Mesothelial cell of epicardium (in vitro differentiated cells): ENCODE data around the gene FGGY. TPM values are rescaled to one million over a fixed set of nuclear protein-coding genes. Genes with fewer than 3 reads are reported as not detected.
"Not testable (repeated sequence)": the region's sequence is repeated elsewhere in the genome, so short reads cannot be mapped to it uniquely, and the experiment has no call there.

Source experiments
- DNase-seq, 2 experiments: peaks; one replicate each; pipeline ENCODE4 v3.0.0; 2021; ENCODE audit warnings: low spot score in 2 of 2; ENCODE audit not compliant: unreplicated experiment in 2 of 2
- H3K27ac Mint-ChIP-seq: 2 replicates; pipeline ENCODE4 v1.8.0; 2021; ENCODE audit warnings: mixed read lengths
- H3K27me3 Mint-ChIP-seq: 2 replicates; pipeline ENCODE4 v1.8.0; 2021; ENCODE audit warnings: low read depth, mixed read lengths
- H3K36me3 Mint-ChIP-seq: 2 replicates; pipeline ENCODE4 v1.8.0; 2021; ENCODE audit warnings: mixed read lengths
- H3K4me1 Mint-ChIP-seq: 2 replicates; pipeline ENCODE4 v1.8.0; 2021; ENCODE audit warnings: mixed read lengths
- H3K4me3 Mint-ChIP-seq: 2 replicates; pipeline ENCODE4 v1.8.0; 2021; ENCODE audit warnings: mild to moderate bottlenecking, moderate library complexity, mixed read lengths
- H3K9me3 Mint-ChIP-seq: 2 replicates; pipeline ENCODE4 v1.8.0; 2021; ENCODE audit warnings: mixed read lengths
- CTCF ChIP-seq: fragments of 200-600 bp; sonication (generic); IDR thresholded peaks from one replicate; pipeline ENCODE4 v1.5.0; 2021; ENCODE audit warnings: antibody characterized with exemption; ENCODE audit not compliant: unreplicated experiment
- total RNA-seq: library from RNA; stranded (reverse); gene quantifications from 3 replicates; pipeline ENCODE4 v1.2.1, GENCODE V29; 2021

The FGGY gene
- total RNA-seq, 1 donor from 2014 or later = 21.8 TPM

- no peak for TF ChIP-seq CTCF
- H3K4me1 Mint-ChIP-seq = peaks cover 50% of the 10 kb centered on the region
- H3K4me3 Mint-ChIP-seq = no peak overlapping the region
- DNase-seq = no peak
- H3K36me3 Mint-ChIP-seq = peaks cover 13% of the 10 kb centered on the region
- no peaks in the 10 kb centered on the region for H3K27me3 Mint-ChIP-seq
- peaks cover 4% of the 10 kb centered on the region for H3K9me3 Mint-ChIP-seq
- peak overlapping the region; percentile 35 for H3K27ac Mint-ChIP-seq
Observed at GRCh38 chr1:59706303-59706599, 409.4 kb downstream of the FGGY start.

GRCh38 chr1:59707178-59707791 is 410.4 kb downstream of the FGGY start:
- H3K9me3 Mint-ChIP-seq = peaks cover 9% of the 10 kb centered on the region
- H3K4me3 Mint-ChIP-seq = no peak overlapping the region
- H3K27me3 Mint-ChIP-seq = no peaks in the 10 kb centered on the region
- DNase-seq = no peak
- H3K36me3 Mint-ChIP-seq = peaks cover 18% of the 10 kb centered on the region
- no peak for TF ChIP-seq CTCF
- H3K4me1 Mint-ChIP-seq = peaks cover 44% of the 10 kb centered on the region
- peak overlapping the region; percentile 79 for H3K27ac Mint-ChIP-seq

GRCh38 chr1:59709333-59709732 is 412.4 kb downstream of the FGGY start:
- H3K36me3 Mint-ChIP-seq = peaks cover 18% of the 10 kb centered on the region
- H3K4me3 Mint-ChIP-seq = no peak overlapping the region
- DNase-seq = no peak
- peaks cover 9% of the 10 kb centered on the region for H3K9me3 Mint-ChIP-seq
- TF ChIP-seq CTCF = no peak
- H3K27ac Mint-ChIP-seq = peak overlapping the region; percentile 63
- no peaks in the 10 kb centered on the region for H3K27me3 Mint-ChIP-seq
- peaks cover 31% of the 10 kb centered on the region for H3K4me1 Mint-ChIP-seq

- H3K4me3 Mint-ChIP-seq, DNase-seq, H3K9me3 Mint-ChIP-seq, H3K27me3 Mint-ChIP-seq, H3K27ac Mint-ChIP-seq: not testable (repeated sequence)
- Mint-ChIP-seq H3K4me1 (peaks cover 22% of the 10 kb centered on the region), H3K36me3 (peaks cover 18% of the 10 kb centered on the region)
Observed at GRCh38 chr1:59710920-59711319, 414.0 kb downstream of the FGGY start.

- no peak for TF ChIP-seq CTCF
- Mint-ChIP-seq H3K27ac (no peak overlapping the region), H3K27me3 (no peaks in the 10 kb centered on the region), H3K4me3 (no peak overlapping the region), H3K36me3 (peaks cover 14% of the 10 kb centered on the region), H3K4me1 (peaks cover 6% of the 10 kb centered on the region), H3K9me3 (peaks cover 9% of the 10 kb centered on the region)
- DNase-seq = no peak
Observed at GRCh38 chr1:59714219-59714618, 417.3 kb downstream of the FGGY start.

GRCh38 chr1:59714966-59715365 is 418.1 kb downstream of the FGGY start:
- Mint-ChIP-seq H3K36me3 (peaks cover 12% of the 10 kb centered on the region), H3K4me1 (peaks cover 8% of the 10 kb centered on the region), H3K9me3 (peaks cover 9% of the 10 kb centered on the region), H3K4me3 (no peak overlapping the region), H3K27ac (no peak overlapping the region), H3K27me3 (no peaks in the 10 kb centered on the region)
- TF ChIP-seq CTCF = no peak
- DNase-seq = no peak
